ENCODE results near the gene ICAM1. TPM values are rescaled to one million over a fixed set of nuclear protein-coding genes. Genes with fewer than 3 reads are reported as not detected.

The ICAM1 gene
- total and polyA plus RNA-seq, 2 of the 13 experiments (the other 11 are each of a cell fraction or from before 2014, with no cell fraction given) = 37.9 to 98.4 TPM

DNA sequence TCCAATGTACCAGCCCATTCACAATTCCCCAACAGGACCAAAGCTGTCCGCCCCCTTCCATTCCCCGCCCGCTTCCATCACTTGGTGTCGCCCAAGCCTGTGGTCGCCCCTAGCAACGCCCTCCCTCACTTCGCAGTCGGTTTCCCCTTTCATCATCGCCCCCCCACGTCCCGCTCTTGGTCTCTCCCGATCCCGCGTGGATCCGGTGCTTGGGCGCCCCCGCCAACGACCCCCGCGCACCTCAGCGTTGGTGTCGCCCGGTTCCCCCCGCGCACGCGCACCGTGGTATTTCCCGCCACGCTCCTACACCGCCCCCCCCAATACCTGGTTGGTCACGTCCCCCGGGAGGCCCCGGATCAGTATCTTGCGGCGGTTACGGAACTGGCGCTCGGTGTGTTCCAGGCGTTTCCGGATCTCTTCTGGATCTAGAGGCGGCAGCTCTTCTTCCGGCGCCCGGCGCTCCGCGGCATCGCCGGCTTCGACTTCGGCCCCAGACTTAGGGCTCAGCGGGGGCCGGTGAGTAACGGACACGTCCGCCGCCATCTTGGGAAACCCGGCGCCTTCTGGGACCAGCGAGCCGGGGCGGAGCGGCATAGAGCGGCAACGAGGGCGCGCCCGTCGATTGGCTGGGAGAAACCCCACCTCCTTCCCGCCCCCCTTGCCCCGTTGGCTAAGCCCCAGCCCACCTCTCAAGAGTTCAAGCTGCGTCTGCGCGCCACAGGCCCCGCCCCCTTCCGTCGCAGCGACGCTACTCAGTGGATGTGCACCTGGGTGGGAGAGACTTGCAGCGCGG is 62.2 kb downstream of the ICAM1 start, which contains the start of gene RAVER1 (continued):
- TF ChIP-seq ZNF460 (CRISPR knock-in tag; IDR thresholded peaks at IDR 0.05; ENCODE audit: borderline replicate concordance) (no peak), RNF2 (conservative IDR thresholded peaks at IDR 0.05; ENCODE audit: low read depth) (no peak; the same call in 1 of the 2 replicates), MBNL3 (CRISPR knock-in tag; conservative IDR thresholded peaks at IDR 0.05) (no peak), KDM4B (CRISPR knock-in tag; IDR thresholded peaks at IDR 0.05) (no peak), EZH2 (conservative IDR thresholded peaks at IDR 0.05; ENCODE audit: low read depth, low read length) (no peak), ZNF30 (CRISPR knock-in tag; IDR thresholded peaks at IDR 0.05) (no peak; the same call in 1 of the 2 replicates), KAT7 (CRISPR knock-in tag; IDR thresholded peaks at IDR 0.05; ENCODE audit: borderline replicate concordance) (0 out of 2 replicates have a peak, but pooled peaks have one; percentile 28), ZNF451 (CRISPR knock-in tag; IDR thresholded peaks at IDR 0.05) (peak; percentile 13; the same call in 1 of the 2 replicates), TEAD2 (CRISPR knock-in tag; IDR thresholded peaks at IDR 0.05) (no peak), ZFP62 (CRISPR knock-in tag; IDR thresholded peaks at IDR 0.05) (no peak), ZNF563 (CRISPR knock-in tag; IDR thresholded peaks at IDR 0.05) (peak; percentile 21; the same call in 1 of the 2 replicates), ISX (CRISPR knock-in tag; conservative IDR thresholded peaks at IDR 0.05) (0 out of 2 replicates have a peak, but pooled peaks have one; percentile 39), ZFP90 (CRISPR knock-in tag; IDR thresholded peaks at IDR 0.05; ENCODE audit: borderline replicate concordance) (0 out of 2 replicates have a peak, but pooled peaks have one; percentile 38)
- TF ChIP-seq, protein P1, sequence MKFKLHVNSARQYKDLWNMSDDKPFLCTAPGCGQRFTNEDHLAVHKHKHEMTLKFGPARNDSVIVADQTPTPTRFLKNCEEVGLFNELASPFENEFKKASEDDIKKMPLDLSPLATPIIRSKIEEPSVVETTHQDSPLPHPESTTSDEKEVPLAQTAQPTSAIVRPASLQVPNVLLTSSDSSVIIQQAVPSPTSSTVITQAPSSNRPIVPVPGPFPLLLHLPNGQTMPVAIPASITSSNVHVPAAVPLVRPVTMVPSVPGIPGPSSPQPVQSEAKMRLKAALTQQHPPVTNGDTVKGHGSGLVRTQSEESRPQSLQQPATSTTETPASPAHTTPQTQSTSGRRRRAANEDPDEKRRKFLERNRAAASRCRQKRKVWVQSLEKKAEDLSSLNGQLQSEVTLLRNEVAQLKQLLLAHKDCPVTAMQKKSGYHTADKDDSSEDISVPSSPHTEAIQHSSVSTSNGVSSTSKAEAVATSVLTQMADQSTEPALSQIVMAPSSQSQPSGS (CRISPR knock-in tag; IDR thresholded peaks at IDR 0.05) = no peak
- TF ChIP-seq, protein P2, sequence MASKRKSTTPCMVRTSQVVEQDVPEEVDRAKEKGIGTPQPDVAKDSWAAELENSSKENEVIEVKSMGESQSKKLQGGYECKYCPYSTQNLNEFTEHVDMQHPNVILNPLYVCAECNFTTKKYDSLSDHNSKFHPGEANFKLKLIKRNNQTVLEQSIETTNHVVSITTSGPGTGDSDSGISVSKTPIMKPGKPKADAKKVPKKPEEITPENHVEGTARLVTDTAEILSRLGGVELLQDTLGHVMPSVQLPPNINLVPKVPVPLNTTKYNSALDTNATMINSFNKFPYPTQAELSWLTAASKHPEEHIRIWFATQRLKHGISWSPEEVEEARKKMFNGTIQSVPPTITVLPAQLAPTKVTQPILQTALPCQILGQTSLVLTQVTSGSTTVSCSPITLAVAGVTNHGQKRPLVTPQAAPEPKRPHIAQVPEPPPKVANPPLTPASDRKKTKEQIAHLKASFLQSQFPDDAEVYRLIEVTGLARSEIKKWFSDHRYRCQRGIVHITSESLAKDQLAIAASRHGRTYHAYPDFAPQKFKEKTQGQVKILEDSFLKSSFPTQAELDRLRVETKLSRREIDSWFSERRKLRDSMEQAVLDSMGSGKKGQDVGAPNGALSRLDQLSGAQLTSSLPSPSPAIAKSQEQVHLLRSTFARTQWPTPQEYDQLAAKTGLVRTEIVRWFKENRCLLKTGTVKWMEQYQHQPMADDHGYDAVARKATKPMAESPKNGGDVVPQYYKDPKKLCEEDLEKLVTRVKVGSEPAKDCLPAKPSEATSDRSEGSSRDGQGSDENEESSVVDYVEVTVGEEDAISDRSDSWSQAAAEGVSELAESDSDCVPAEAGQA (IDR thresholded peaks at IDR 0.05; ENCODE audit: low read depth) = 0 out of 2 replicates have a peak, but pooled peaks have one; percentile 36
- TF ChIP-seq, protein P2 (CRISPR knock-in tag; IDR thresholded peaks at IDR 0.05; ENCODE audit: borderline replicate concordance) = 0 out of 2 replicates have a peak, but pooled peaks have one; percentile 48
- TF ChIP-seq, protein P3, sequence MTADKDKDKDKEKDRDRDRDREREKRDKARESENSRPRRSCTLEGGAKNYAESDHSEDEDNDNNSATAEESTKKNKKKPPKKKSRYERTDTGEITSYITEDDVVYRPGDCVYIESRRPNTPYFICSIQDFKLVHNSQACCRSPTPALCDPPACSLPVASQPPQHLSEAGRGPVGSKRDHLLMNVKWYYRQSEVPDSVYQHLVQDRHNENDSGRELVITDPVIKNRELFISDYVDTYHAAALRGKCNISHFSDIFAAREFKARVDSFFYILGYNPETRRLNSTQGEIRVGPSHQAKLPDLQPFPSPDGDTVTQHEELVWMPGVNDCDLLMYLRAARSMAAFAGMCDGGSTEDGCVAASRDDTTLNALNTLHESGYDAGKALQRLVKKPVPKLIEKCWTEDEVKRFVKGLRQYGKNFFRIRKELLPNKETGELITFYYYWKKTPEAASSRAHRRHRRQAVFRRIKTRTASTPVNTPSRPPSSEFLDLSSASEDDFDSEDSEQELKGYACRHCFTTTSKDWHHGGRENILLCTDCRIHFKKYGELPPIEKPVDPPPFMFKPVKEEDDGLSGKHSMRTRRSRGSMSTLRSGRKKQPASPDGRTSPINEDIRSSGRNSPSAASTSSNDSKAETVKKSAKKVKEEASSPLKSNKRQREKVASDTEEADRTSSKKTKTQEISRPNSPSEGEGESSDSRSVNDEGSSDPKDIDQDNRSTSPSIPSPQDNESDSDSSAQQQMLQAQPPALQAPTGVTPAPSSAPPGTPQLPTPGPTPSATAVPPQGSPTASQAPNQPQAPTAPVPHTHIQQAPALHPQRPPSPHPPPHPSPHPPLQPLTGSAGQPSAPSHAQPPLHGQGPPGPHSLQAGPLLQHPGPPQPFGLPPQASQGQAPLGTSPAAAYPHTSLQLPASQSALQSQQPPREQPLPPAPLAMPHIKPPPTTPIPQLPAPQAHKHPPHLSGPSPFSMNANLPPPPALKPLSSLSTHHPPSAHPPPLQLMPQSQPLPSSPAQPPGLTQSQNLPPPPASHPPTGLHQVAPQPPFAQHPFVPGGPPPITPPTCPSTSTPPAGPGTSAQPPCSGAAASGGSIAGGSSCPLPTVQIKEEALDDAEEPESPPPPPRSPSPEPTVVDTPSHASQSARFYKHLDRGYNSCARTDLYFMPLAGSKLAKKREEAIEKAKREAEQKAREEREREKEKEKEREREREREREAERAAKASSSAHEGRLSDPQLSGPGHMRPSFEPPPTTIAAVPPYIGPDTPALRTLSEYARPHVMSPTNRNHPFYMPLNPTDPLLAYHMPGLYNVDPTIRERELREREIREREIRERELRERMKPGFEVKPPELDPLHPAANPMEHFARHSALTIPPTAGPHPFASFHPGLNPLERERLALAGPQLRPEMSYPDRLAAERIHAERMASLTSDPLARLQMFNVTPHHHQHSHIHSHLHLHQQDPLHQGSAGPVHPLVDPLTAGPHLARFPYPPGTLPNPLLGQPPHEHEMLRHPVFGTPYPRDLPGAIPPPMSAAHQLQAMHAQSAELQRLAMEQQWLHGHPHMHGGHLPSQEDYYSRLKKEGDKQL (CRISPR knock-in tag; IDR thresholded peaks at IDR 0.05; ENCODE audit: low read depth) = no peak

Data from HepG2 (cell line).